Uterus (tissue), 2 donors: Measurements from ENCODE around the gene TMEM127.

ENCODE experiments used
- POLR2A ChIP-seq, 2 donors: fragments of 450-650 bp; IDR thresholded peaks; one replicate each; pipeline ENCODE4 v1.6.1; 2016; ENCODE audit warnings: antibody characterized with exemption in 2 of 2, mild to moderate bottlenecking in 1 of 2, moderate library complexity in 1 of 2
- TF ChIP-seq, protein P1 (sequence below), 4 experiments: fragments of 200-600 bp in 2 of 4; fragments of 450-650 bp in 2 of 4; sonication (generic) in 2 of 4; IDR thresholded peaks; one replicate each; pipeline ENCODE4 v1.5.1; 2016 to 2019; ENCODE audit warnings: antibody characterized with exemption in 4 of 4, mild to moderate bottlenecking in 2 of 4, moderate library complexity in 1 of 4

DNA sequence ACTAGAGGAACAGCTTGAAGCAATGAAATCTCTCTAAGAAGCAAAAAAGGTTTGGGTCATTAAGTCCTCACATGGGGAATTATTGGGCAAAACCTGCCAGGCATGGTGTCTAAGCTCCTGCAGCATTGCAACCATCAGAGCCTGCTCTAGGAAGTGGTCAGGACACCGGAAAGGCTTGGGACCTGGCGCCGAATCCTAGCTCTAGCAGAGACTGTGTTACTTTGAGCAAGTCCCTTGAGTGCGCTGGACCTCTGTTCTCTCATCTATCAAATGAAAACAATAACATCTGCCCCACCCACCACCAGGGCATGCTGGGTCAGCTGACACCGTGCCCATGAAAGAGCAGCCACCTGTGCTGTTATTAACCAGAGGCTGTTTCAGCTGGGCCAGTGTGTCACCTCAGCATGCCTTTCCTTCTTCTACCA lies 6.3 kb downstream of the TMEM127 start:
- TF ChIP-seq, protein P1, sequence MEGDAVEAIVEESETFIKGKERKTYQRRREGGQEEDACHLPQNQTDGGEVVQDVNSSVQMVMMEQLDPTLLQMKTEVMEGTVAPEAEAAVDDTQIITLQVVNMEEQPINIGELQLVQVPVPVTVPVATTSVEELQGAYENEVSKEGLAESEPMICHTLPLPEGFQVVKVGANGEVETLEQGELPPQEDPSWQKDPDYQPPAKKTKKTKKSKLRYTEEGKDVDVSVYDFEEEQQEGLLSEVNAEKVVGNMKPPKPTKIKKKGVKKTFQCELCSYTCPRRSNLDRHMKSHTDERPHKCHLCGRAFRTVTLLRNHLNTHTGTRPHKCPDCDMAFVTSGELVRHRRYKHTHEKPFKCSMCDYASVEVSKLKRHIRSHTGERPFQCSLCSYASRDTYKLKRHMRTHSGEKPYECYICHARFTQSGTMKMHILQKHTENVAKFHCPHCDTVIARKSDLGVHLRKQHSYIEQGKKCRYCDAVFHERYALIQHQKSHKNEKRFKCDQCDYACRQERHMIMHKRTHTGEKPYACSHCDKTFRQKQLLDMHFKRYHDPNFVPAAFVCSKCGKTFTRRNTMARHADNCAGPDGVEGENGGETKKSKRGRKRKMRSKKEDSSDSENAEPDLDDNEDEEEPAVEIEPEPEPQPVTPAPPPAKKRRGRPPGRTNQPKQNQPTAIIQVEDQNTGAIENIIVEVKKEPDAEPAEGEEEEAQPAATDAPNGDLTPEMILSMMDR (IDR thresholded peaks at IDR 0.05), result no peak
- TF ChIP-seq POLR2A (IDR thresholded peaks at IDR 0.05), result no peak
